PC-3 (cell line): Measurements from ENCODE around the gene NEO1. TPM values are rescaled to one million over a fixed set of nuclear protein-coding genes. Genes with fewer than 3 reads are reported as not detected.

Source experiments
- ATAC-seq: fragments of 200-7000 bp; cut with Tn5 transposase; 2 replicates; pipeline ENCODE4 v1.9.1; 2020; ENCODE audit warnings: mild to moderate bottlenecking, moderate library complexity
- BruUV-seq: library from RNA; stranded (reverse); fragments of 400-500 nt; replicated peaks from 2 replicates; lab custom pipeline; 2021; lab: Mats Ljungman, UMichigan
- CTCF ChIA-PET: fragments of 300-600 bp; sonication (Branson Sonifier 250); formaldehyde crosslinking; loops from one replicate; lab custom pipeline; 2022; ENCODE audit warnings: antibody characterized with exemption; lab: Charles Lee
- POLR2A ChIA-PET: fragments of 300-600 bp; sonication (Branson Sonifier 250); formaldehyde crosslinking; loops from one replicate; lab custom pipeline; 2022; ENCODE audit warnings: antibody characterized with exemption; ENCODE audit not compliant: unreplicated experiment; lab: Charles Lee
- DNase-seq: peaks from one replicate; pipeline ENCODE4 v3.0.0-alpha.2; 2015
- H2AFZ ChIP-seq: fragments of 300-600 bp; sonication (generic); 2 replicates; pipeline ENCODE4 v1.6.0; 2016; ENCODE audit warnings: antibody characterized with exemption, low read length
- H3F3A ChIP-seq: fragments of 300-600 bp; sonication (generic); one replicate; pipeline ENCODE4 v1.6.0; 2017; ENCODE audit warnings: antibody characterized with exemption, low read length, control low read depth, mild to moderate bottlenecking; ENCODE audit not compliant: unreplicated experiment
- H3K27ac ChIP-seq: fragments of 300-600 bp; sonication (generic); 2 replicates; pipeline ENCODE4 v1.5.1; 2016; ENCODE audit warnings: mild to moderate bottlenecking, low read length
- H3K27me3 ChIP-seq: fragments of 300-600 bp; sonication (generic); 2 replicates; pipeline ENCODE4 v1.6.1; 2016; ENCODE audit warnings: low read length, mixed read lengths
- H3K36me3 ChIP-seq: fragments of 300-600 bp; sonication (generic); 2 replicates; pipeline ENCODE4 v1.6.1; 2016; ENCODE audit warnings: low read depth, mixed run types, low read length, mixed read lengths
- H3K4me1 ChIP-seq: fragments of 300-600 bp; sonication (generic); 2 replicates; pipeline ENCODE4 v1.5.1; 2016; ENCODE audit warnings: low read length; ENCODE audit not compliant: insufficient read depth
- H3K4me2 ChIP-seq: fragments of 300-600 bp; sonication (generic); 2 replicates; pipeline ENCODE4 v1.6.0; 2016; ENCODE audit warnings: low read length
- H3K4me3 ChIP-seq: fragments of 300-600 bp; sonication (generic); 2 replicates; pipeline ENCODE4 v1.5.1; 2016; ENCODE audit warnings: mild to moderate bottlenecking, low read length, mixed read lengths
- H3K79me2 ChIP-seq: fragments of 300-600 bp; sonication (generic); 2 replicates; pipeline ENCODE4 v1.6.1; 2017; ENCODE audit warnings: low read length, mixed read lengths
- H3K9ac ChIP-seq: fragments of 300-600 bp; sonication (generic); 2 replicates; pipeline ENCODE4 v1.6.0; 2016; ENCODE audit warnings: mild to moderate bottlenecking, low read length
- H3K9me2 ChIP-seq: fragments of 300-600 bp; sonication (generic); replicated peaks from 2 replicates; pipeline ENCODE4 v1.6.1; 2016; ENCODE audit warnings: mixed run types, low read length, mixed read lengths
- H3K9me3 ChIP-seq: fragments of 300-600 bp; sonication (generic); 2 replicates; pipeline ENCODE4 v1.6.1; 2016; ENCODE audit warnings: low read length, mixed read lengths
- H4K20me1 ChIP-seq: fragments of 300-600 bp; sonication (generic); 2 replicates; pipeline ENCODE4 v1.6.1; 2016; ENCODE audit warnings: low read length, mixed read lengths
- EZH2 ChIP-seq: fragments of 300-600 bp; sonication (generic); IDR thresholded peaks from one replicate; pipeline ENCODE4 v1.6.1; 2017; ENCODE audit warnings: antibody characterized with exemption, mild to moderate bottlenecking, low read length; ENCODE audit not compliant: unreplicated experiment
- EZH2phosphoT487 ChIP-seq: fragments of 300-600 bp; sonication (generic); IDR thresholded peaks from 2 replicates; pipeline ENCODE4 v1.6.1; 2018; ENCODE audit warnings: mild to moderate bottlenecking, antibody characterized with exemption, low read length, borderline replicate concordance
- intact Hi-C: fragments of 100-400 bp; cut with micrococcal nuclease; formaldehyde crosslinking; loops from 2 replicates; pipeline ENCODE4 v1.9.0; 2023
- total RNA-seq: library from RNA; depleted of rRNA; stranded (reverse); fragments of >200 nt; gene quantifications from 2 replicates; pipeline ENCODE4 v1.2.3, GENCODE V29; 2014
- TF ChIP-seq, protein P1 (sequence below): fragments of 300-600 bp; sonication (generic); conservative IDR thresholded peaks from 2 replicates; pipeline ENCODE4 v1.5.1; 2017; ENCODE audit warnings: antibody characterized with exemption, low read depth, mild to moderate bottlenecking, low read length

NEO1 gene
- total RNA-seq, 1 experiment from 2014 or later, result 1.2 TPM

DNA sequence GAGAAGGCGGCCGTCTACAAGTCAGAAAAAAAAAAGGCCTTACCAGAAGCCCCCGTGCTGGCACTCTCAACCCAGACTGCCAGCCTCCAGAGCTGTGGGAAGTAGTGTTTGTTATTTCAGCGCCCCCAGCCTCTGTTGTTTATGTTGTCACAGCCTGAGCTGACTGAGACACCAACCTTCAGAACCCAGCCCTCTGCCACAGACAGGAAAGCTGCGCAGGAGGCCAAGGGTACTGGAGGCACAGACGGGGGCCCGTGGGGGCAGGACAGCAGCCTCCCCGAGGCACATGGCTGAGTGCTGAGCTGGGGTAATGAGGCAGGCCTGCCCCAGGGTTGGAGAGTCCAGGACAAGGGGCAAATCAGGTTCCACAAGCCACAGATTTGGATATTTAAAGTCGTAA, 282.8 kb downstream of the NEO1 start:
- Histone ChIP-seq H3K27me3 (peaks cover 32% of the 10 kb centered on the region), H3K27ac (no peak overlapping the region), H3K9ac (no peak overlapping the region), H3K36me3 (no peaks in the 10 kb centered on the region), H3K9me3 (no peaks in the 10 kb centered on the region), H4K20me1 (no peaks in the 10 kb centered on the region), H3K9me2 (no peaks in the 10 kb centered on the region), H2AFZ (no peak overlapping the region), H3K4me3 (no peak overlapping the region), H3F3A (no peaks in the 10 kb centered on the region), H3K79me2 (no peaks in the 10 kb centered on the region), H3K4me2 (no peak overlapping the region), H3K4me1 (no peaks in the 10 kb centered on the region)
- TF ChIP-seq EZH2phosphoT487, result no peak
- TF ChIP-seq EZH2, result no peak
- TF ChIP-seq, protein P1, sequence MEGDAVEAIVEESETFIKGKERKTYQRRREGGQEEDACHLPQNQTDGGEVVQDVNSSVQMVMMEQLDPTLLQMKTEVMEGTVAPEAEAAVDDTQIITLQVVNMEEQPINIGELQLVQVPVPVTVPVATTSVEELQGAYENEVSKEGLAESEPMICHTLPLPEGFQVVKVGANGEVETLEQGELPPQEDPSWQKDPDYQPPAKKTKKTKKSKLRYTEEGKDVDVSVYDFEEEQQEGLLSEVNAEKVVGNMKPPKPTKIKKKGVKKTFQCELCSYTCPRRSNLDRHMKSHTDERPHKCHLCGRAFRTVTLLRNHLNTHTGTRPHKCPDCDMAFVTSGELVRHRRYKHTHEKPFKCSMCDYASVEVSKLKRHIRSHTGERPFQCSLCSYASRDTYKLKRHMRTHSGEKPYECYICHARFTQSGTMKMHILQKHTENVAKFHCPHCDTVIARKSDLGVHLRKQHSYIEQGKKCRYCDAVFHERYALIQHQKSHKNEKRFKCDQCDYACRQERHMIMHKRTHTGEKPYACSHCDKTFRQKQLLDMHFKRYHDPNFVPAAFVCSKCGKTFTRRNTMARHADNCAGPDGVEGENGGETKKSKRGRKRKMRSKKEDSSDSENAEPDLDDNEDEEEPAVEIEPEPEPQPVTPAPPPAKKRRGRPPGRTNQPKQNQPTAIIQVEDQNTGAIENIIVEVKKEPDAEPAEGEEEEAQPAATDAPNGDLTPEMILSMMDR, result no peak
- intact Hi-C loops, result no loop called here
- no TSS peak for BruUV-seq
- CTCF ChIA-PET, result no interaction called here
- DNase-seq, result no peak
- no peak for ATAC-seq
- POLR2A ChIA-PET, result no interaction called here

DNA sequence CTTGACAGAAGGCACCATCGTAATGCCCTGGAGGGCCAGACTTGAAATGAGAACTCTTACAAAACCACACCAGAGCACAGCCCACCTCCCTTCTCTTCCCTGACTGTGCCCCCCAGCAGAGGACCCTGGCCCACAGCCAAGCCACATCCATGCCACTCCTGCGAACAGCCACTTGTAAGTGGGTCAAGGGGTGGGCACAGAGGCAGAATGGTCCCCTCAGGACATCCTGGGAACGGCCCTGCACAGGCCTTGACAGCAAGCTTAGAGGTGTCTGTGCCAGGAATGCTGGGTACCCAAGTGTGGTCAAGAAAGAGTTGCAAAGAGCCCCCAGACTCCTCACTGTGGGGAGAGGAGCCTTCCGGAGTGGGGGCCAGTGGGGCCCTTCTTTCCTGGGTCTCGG, 283.2 kb downstream of the NEO1 start:
- BruUV-seq, result no TSS peak
- Histone ChIP-seq H3F3A (no peaks in the 10 kb centered on the region), H3K9ac (no peak overlapping the region), H3K79me2 (no peaks in the 10 kb centered on the region), H3K4me3 (no peak overlapping the region), H3K4me2 (no peak overlapping the region), H3K27me3 (peaks cover 32% of the 10 kb centered on the region), H3K36me3 (no peaks in the 10 kb centered on the region), H3K27ac (no peak overlapping the region), H3K4me1 (no peaks in the 10 kb centered on the region), H4K20me1 (no peaks in the 10 kb centered on the region), H3K9me3 (no peaks in the 10 kb centered on the region), H3K9me2 (no peaks in the 10 kb centered on the region), H2AFZ (no peak overlapping the region)
- ATAC-seq (no peak), DNase-seq (no peak)
- ChIA-PET POLR2A (no interaction called here), CTCF (no interaction called here)
- TF ChIP-seq, protein P1, result no peak
- TF ChIP-seq EZH2, result no peak
- TF ChIP-seq EZH2phosphoT487, result no peak
- intact Hi-C loops, result no loop called here

DNA sequence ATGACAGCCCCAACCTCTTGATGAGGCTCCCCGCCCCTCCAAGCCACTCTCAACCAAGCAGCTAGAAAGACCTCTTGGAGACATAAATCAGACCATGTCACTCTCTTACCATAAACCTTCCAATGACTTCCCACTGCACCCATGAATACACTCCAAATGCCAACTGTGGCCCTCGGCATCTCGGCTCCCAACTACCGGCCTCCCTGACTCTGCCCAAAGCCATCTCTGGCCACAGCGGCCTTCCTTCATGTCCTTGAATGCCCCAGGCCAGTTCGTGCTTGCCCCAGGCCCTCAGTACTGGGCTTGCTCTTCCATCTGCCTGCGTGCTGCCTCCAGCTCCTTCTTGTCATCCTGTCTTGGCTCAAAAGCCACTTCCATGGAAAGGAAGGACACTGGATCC, 284.5 kb downstream of the NEO1 start:
- no peak overlapping the region for H3K4me2 ChIP-seq
- H3K9me3 ChIP-seq, result no peaks in the 10 kb centered on the region
- POLR2A ChIA-PET, result no interaction called here
- no peaks in the 10 kb centered on the region for H3K9me2 ChIP-seq
- H2AFZ ChIP-seq, result no peak overlapping the region
- TF ChIP-seq, protein P1, result no peak
- no peak for TF ChIP-seq EZH2
- no peak for TF ChIP-seq EZH2phosphoT487
- intact Hi-C loops, result no loop called here
- peaks cover 32% of the 10 kb centered on the region for H3K27me3 ChIP-seq
- DNase-seq, result no peak
- no peaks in the 10 kb centered on the region for H4K20me1 ChIP-seq
- no peaks in the 10 kb centered on the region for H3K79me2 ChIP-seq
- CTCF ChIA-PET, result no interaction called here
- H3K9ac ChIP-seq, result no peak overlapping the region
- no peak for ATAC-seq
- no peaks in the 10 kb centered on the region for H3F3A ChIP-seq
- no peaks in the 10 kb centered on the region for H3K4me1 ChIP-seq
- BruUV-seq, result no TSS peak
- H3K36me3 ChIP-seq, result no peaks in the 10 kb centered on the region
- H3K4me3 ChIP-seq, result no peak overlapping the region
- H3K27ac ChIP-seq, result no peak overlapping the region
